Large intestine (tissue), 3 donors: ENCODE measurements around the gene CD3G. TPM values are rescaled to one million over a fixed set of nuclear protein-coding genes. Genes with fewer than 3 reads are reported as not detected.

Source experiments
- DNase-seq, 2 donors: peaks; one replicate each; pipeline versions ENCODE4 v3.0.0 to v3.0.0-alpha.2; 2013
- H3K27ac ChIP-seq: one replicate; pipeline ENCODE4 v1.5.1; 2013; ENCODE audit warnings: low read length
- H3K27me3 ChIP-seq: 2 replicates; pipeline ENCODE4 v1.6.1; 2013; ENCODE audit warnings: low read length; ENCODE audit not compliant: control insufficient read depth, insufficient read depth
- H3K36me3 ChIP-seq: 2 replicates; pipeline ENCODE4 v1.6.1; 2013; ENCODE audit warnings: low read length; ENCODE audit not compliant: control insufficient read depth, insufficient read depth
- H3K4me1 ChIP-seq: one replicate; pipeline ENCODE4 v1.6.1; 2013; ENCODE audit warnings: low read length; ENCODE audit not compliant: control insufficient read depth, insufficient read depth
- H3K4me3 ChIP-seq: one replicate; pipeline ENCODE4 v1.5.1; 2013; ENCODE audit warnings: low read length
- H3K9me3 ChIP-seq: one replicate; pipeline ENCODE4 v1.6.1; 2013; ENCODE audit warnings: mild to moderate bottlenecking, low read depth, low read length, moderate library complexity; ENCODE audit not compliant: control insufficient read depth
- WGBS: methylation state at CpG from one replicate; pipeline ENCODE4 v1.1.5; 2013; ENCODE audit warnings: low lambda C conversion rate; ENCODE audit not compliant: insufficient coverage; 5-methylcytosine and 5-hydroxymethylcytosine counted together
- polyA plus RNA-seq: library from polyadenylated mRNA; unstranded; fragments of 120-200 nt; gene quantifications from one replicate; pipeline ENCODE4 v1.2.1, GENCODE V29; 2013

The CD3G gene
- polyA plus RNA-seq, 1 donor = 2.5 TPM

GRCh38 chr11:118373871-118374270 lies 29.7 kb downstream of the CD3G start:
- no peak for DNase-seq
- H3K27me3 ChIP-seq = no peaks in the 10 kb centered on the region
- H3K36me3 ChIP-seq = peaks cover 85% of the 10 kb centered on the region
- H3K9me3 ChIP-seq = no peaks in the 10 kb centered on the region
- H3K4me1 ChIP-seq = no peaks in the 10 kb centered on the region
- no peak overlapping the region for H3K4me3 ChIP-seq
- WGBS = no CpG with 5 or more reads among the region's 5 CpGs
- no peak overlapping the region for H3K27ac ChIP-seq

DNA sequence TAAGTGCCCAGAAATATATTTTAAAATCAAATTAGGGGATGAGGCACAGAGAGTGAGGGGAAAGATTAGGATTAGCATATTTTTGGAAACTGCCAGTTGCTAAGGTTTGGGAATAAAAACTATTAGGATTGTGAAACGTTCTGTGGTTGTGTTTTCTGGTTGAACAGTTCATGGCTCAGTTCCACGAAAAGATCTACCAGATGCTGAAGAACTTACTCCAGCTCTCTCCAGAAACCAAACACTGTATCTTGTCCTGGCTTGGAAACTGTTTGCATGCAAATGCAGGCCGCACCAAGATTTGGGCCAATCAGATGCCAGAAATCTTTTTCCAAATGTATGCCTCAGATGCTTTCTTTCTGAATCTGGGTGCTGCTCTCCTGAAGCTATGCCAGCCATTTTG lies 30.6 kb downstream of the CD3G start:
- peaks cover 85% of the 10 kb centered on the region for H3K36me3 ChIP-seq
- H3K4me1 ChIP-seq = no peaks in the 10 kb centered on the region
- DNase-seq = no peak
- 100% methylated on average over 1 of the region's 3 CpGs for WGBS
- H3K27me3 ChIP-seq = no peaks in the 10 kb centered on the region
- H3K9me3 ChIP-seq = no peaks in the 10 kb centered on the region
- H3K4me3 ChIP-seq = no peak overlapping the region
- no peak overlapping the region for H3K27ac ChIP-seq

GRCh38 chr11:118375978-118376377 lies 31.8 kb downstream of the CD3G start:
- Histone ChIP-seq H3K27ac (no peak overlapping the region), H3K9me3 (no peaks in the 10 kb centered on the region), H3K36me3 (peaks cover 86% of the 10 kb centered on the region), H3K4me1 (no peaks in the 10 kb centered on the region), H3K4me3 (no peak overlapping the region), H3K27me3 (no peaks in the 10 kb centered on the region)
- no peak for DNase-seq

- Histone ChIP-seq H3K9me3 (no peaks in the 10 kb centered on the region), H3K4me1 (no peaks in the 10 kb centered on the region), H3K4me3 (no peak overlapping the region), H3K36me3 (peaks cover 84% of the 10 kb centered on the region), H3K27ac (no peak overlapping the region), H3K27me3 (no peaks in the 10 kb centered on the region)
- no peak for DNase-seq
- 80% methylated on average over 1 of the region's 4 CpGs for WGBS
Measured at GRCh38 chr11:118379497-118379896, 35.4 kb downstream of the CD3G start.

GRCh38 chr11:118380571-118380970 lies 36.4 kb downstream of the CD3G start:
- Histone ChIP-seq H3K4me1 (no peaks in the 10 kb centered on the region), H3K36me3 (peaks cover 85% of the 10 kb centered on the region), H3K27ac (no peak overlapping the region)

DNA sequence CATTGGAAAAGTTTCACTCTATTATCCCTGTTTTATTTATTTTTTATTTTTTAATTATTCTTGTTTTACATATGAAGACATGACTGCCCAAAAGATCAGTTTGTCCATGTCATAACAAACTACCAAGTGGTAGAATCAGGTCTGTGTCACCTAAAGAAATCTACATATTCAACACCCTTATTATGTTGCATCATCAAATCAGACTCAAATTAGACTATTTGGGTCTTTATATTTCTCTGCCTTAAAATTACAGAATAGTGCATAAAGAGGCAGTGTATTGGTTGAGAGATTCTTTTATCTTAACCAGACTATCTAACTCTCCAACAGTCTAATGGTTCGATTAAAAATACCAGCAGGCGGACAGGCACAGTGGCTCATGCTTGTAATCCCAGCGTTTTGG lies 38.8 kb downstream of the CD3G start:
- no peak for DNase-seq
- H3K27ac ChIP-seq = no peak overlapping the region
- H3K9me3 ChIP-seq = no peaks in the 10 kb centered on the region
- no peak overlapping the region for H3K4me3 ChIP-seq
- H3K4me1 ChIP-seq = no peaks in the 10 kb centered on the region
- H3K36me3 ChIP-seq = peaks cover 90% of the 10 kb centered on the region
- WGBS = no CpG with 5 or more reads among the region's 3 CpGs
- H3K27me3 ChIP-seq = no peaks in the 10 kb centered on the region

More at GRCh38 chr11:118380571-118380970, 36.4 kb downstream of the CD3G start:
- no peaks in the 10 kb centered on the region for H3K27me3 ChIP-seq
- no peak overlapping the region for H3K4me3 ChIP-seq
- DNase-seq = no peak
- H3K9me3 ChIP-seq = no peaks in the 10 kb centered on the region

DNA sequence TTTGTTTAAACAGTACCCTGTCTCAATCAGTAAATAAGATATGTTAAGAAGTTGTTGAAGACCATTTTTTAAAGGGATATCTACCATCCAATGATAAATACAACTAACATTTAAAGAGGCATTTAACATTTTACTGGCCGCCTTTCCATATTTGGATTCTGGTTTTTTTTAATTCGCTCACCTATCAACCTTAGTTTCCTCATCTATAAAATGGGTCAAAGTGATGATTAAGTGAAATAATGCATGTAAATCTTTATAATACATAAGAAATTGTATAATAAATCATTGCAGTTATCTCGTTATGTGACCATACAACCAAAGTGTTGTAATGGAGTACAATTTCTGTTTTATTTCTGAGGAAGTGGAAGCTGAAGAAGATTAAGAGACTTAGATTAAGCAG lies 39.5 kb downstream of the CD3G start:
- peaks cover 89% of the 10 kb centered on the region for H3K36me3 ChIP-seq
- no peak overlapping the region for H3K4me3 ChIP-seq
- H3K27ac ChIP-seq = no peak overlapping the region
- DNase-seq = no peak
- H3K4me1 ChIP-seq = no peaks in the 10 kb centered on the region
- WGBS = 100% methylated on average over 3 of the region's 3 CpGs
- no peaks in the 10 kb centered on the region for H3K9me3 ChIP-seq
- H3K27me3 ChIP-seq = no peaks in the 10 kb centered on the region

DNA sequence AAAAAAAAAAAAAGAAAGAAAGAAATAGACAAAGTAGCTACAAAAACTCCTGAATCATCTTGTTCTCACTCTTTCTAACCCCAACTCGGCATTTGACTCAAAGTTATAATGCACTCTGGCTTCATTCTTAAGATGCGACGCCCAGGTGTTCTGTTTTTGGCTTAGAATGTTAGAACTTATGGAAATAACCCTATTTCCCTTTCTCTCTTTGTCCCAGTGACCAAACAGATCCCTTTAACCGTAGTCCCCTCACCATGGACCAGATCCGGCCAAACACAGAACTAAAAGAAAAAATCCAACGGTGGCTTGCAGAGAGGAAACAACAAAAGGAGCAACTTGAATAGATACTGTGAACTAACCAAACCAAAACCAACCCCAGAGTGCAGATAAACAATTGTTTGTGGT lies 52.0 kb downstream of the CD3G start:
- no peak for DNase-seq
- H3K27ac ChIP-seq = no peak overlapping the region
- H3K4me1 ChIP-seq = peaks cover 4% of the 10 kb centered on the region

GRCh38 chr11:118397448-118397847 lies 53.3 kb downstream of the CD3G start:
- DNase-seq = no peak
- Histone ChIP-seq H3K36me3 (peaks cover 42% of the 10 kb centered on the region), H3K27me3 (no peaks in the 10 kb centered on the region)

More for the DNA sequence above, 52.0 kb downstream of the CD3G start:
- no CpG with 5 or more reads among the region's 6 CpGs for WGBS
- H3K9me3 ChIP-seq = no peaks in the 10 kb centered on the region
- H3K27me3 ChIP-seq = no peaks in the 10 kb centered on the region
- H3K36me3 ChIP-seq = peaks cover 54% of the 10 kb centered on the region
- H3K4me3 ChIP-seq = no peak overlapping the region

DNA sequence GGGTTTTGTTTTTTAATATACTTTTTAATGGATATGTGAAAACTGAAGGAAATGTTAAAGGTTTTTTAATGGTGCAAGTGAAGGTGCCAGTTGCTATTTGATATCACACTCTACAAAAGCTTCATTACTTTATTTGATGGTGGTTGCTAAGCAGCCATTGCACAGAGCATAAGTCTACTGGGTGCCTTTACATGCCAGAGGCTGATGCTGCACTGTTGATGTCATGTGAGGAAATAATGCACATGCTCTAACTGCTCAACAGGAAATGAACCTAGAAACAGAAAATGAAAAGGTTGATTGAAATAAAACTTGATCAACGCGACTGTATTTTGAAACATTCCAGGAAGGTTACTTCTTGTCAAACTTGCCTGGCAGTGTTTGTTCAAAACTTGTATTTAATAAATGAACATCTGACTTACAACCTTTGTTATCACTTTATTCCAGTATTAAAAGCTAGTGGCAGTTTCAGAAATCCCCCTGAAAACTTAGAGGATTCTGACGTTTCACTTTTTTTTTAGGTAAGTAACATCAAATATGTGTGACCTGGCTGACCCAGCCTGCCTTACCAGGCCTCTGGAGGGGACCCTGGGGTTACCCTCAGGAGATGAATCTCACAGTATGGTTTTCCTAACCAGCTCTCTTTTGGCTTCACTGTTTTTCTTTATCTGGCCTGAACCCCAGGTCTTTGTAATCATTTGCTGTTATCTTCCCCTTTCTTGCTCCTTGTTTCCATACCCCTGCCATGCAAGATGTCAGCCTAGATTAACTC lies 54.8 kb downstream of the CD3G start:
- Histone ChIP-seq H3K36me3 (peaks cover 27% of the 10 kb centered on the region), H3K27ac (no peak overlapping the region)

More at GRCh38 chr11:118397448-118397847, 53.3 kb downstream of the CD3G start:
- H3K4me1 ChIP-seq = peaks cover 4% of the 10 kb centered on the region
- H3K9me3 ChIP-seq = no peaks in the 10 kb centered on the region
- H3K27ac ChIP-seq = no peak overlapping the region
- H3K4me3 ChIP-seq = no peak overlapping the region

More for the DNA sequence above, 54.8 kb downstream of the CD3G start:
- H3K4me3 ChIP-seq = no peak overlapping the region
- 72% methylated on average over 3 of the region's 3 CpGs for WGBS
- H3K4me1 ChIP-seq = peaks cover 8% of the 10 kb centered on the region
- no peak for DNase-seq
- no peaks in the 10 kb centered on the region for H3K27me3 ChIP-seq
- H3K9me3 ChIP-seq = no peaks in the 10 kb centered on the region
